GM18870 (cell line): ENCODE data around the gene NT5C3B.
"Not testable (repeated sequence)": the region's sequence is repeated elsewhere in the genome, so short reads cannot be mapped to it uniquely, and the experiment has no call there.

Source experiments
- ATAC-seq: cut with Tn5 transposase; IDR thresholded peaks from one replicate; pipeline ENCODE4 v1.9.1; 2021; ENCODE audit warnings: moderate library complexity; ENCODE audit not compliant: unreplicated experiment

The NT5C3B gene

DNA sequence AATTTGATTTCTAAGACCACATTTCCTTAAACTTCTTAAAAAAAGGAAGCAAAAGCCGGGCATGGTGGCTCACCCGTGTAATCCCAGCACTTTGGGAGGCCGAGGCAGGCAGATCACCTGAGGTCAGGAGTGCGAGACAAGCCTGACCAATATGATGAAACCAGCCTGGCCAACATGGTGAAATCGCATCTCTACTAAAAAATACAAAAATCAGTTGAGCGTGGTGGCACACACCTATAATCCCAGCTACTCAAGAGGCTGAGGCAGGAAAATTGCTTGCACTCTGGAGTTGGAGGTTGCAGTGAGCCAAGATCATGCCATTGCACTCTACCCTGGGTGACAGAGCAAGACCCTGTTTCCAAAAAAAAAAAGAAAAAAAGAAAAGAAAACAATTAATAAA is 4.7 kb upstream of the NT5C3B start:
- not testable (repeated sequence) for ATAC-seq

GRCh38 chr17:41839448-41839847 is 3.4 kb upstream of the NT5C3B start:
- ATAC-seq, result not testable (repeated sequence)

DNA sequence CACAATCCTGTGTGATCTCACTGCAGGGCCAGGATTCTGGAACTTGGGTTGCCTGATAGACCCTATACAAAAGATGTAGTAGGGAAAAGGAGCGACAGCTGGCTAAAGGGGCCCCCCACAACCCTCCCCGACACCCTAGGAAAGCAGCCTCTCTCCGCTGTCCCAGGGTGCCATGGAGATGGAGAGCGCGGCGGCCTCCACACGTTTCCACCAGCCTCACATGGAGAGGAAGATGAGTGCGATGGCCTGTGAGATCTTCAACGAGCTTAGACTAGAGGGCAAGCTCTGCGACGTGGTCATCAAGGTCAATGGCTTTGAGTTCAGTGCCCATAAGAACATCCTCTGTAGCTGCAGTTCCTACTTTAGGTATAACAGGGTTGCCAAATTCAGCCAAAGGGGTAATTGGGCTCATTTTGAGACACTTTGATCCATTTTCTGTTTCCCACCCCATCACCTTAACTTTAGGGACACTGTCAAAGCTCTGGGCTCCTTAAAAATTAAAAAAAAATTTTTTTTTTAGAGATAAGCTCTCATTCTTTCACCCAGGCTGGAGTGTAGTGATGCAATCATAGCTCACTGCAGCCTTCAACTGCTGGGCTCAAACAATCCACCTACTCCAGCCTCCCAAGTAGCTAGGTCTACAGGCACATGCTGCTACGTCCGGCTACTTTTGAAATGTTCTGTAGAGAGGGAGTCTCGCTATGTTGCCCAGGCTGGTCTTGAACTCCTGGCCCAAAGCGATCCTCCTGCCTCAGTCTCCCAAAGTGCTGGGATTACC is 1.9 kb upstream of the NT5C3B start, which contains the start of gene KLHL10:
KLHL10 (plus strand) TSS at position 65 of the 778 bp plus-strand sequence; CDS start at position 173, 108 bp downstream.
- no peak for ATAC-seq

DNA sequence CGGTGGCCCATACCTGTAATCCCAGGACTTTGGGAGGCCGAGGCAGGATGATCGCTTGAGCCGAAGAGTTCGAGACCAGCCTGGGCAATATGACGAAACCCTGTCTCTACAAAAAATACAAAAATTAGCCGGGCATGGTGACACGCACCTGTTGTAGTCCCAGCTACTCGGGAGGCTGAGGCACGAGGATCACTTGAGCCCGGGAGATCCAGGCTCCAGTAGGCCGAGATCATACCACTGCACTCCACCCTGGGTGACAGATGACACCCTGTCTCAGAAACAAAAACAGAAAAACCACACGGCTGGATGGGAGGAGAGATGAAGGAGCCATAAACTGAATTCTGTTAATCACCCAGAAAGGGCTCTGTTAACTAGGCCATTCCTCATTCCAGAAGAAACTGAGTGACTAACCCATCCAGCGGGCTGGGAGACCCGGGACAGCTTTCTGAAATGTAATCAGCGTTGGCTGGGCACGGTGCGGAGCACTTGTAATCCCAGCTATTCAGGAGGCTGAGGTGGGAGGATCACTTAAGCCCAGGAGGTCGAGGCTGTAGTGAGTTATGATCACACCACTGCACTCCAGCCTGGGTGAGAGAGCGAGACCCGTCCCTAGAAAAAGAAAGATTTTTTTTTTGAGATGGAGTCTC is 641 bp upstream of the NT5C3B start:
- ATAC-seq, result no peak

- no peak for ATAC-seq
Observed at GRCh38 chr17:41835214-41835799, 725 bp downstream of the NT5C3B start.

DNA sequence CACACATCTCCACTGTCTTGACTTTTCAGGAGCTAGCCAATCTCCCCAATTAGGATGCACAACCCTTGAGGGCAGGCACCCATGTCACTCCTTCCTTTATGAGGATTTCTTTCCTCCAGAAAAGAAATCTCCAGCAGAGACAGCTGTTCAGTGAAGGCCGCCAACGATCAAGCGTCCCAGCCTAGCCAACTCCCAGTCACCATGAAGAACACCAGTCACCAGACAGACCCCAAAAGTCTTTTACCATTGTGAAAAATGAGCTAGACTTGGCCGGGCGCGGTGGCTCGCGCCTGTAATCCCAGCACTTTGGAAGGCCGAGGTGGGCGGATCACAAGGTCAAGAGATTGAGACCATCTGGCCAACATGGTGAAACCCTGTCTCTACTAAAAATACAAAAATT is 6.1 kb downstream of the NT5C3B start:
- ATAC-seq, result not testable (repeated sequence)

DNA sequence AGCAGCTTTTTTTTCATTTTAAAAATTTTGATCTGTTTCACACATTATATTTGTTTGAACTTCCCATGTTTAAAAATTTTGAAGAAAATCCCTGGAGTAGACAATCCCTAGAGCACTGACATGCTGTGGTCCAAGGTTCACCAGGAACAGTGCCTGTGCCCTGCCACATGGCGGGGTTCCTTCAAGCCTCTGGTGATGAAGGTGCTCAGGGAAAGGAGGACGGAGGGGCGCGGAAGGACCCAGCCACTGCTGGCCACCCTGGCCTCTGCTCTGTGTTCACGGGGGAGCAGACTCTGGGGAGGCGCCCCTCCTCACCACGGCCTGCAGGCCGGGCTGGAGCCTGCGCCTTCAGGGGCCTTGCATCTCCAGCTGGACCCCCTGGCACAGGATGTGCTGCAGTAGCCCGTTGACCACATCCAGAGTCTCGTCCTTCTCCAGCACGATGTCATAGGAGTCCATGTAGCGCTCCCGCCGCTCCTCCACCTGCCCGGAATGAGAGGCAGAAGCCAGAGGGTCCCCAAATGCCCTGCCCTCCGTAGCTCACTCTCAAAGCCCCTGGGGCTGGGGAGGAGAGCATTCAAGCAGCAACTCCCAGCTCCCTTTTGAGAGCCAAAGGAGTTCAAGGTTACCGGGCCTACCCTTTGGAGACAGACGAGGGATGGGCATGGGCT is 10.7 kb downstream of the NT5C3B start:
- ATAC-seq, result no peak

DNA sequence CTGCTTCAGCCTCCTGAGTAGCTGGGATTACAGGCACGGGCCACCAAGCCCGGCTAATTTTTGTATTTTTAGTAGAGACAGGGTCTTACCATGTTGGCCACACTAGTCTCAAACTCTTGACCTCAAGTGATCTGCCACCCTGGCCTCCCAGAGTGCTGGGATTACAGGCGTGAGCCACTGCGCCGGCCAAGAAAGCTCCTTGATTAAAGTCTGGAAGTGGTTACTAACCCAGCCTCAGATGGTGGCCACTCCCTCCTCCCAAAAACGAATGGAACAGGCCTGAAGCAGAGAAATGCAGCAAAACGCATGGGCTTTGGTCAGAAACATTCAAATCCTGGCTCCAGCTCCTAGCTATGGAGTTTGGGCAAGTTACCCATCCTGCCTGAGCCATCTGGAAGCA is 11.9 kb downstream of the NT5C3B start:
- no peak for ATAC-seq

DNA sequence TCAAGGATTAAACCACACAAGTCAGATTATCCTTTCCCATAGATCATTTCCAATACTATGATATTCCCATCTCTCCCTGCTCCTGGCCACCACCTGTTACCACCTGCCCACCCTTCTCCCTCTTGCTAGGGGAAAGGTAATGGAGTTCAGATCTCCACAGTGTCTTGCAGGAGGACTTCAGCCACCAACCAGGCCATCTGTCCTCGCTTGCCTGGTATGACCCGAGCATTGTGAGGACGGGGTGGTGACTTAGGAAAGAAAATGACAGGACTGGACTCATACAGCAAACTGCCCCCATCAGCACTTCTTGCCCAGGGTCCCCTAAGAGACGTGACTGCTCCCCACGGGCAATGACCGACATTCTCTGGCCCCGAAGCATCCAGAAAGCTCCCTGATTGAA is 12.5 kb downstream of the NT5C3B start:
- no peak for ATAC-seq

- ATAC-seq, result no peak
Observed at GRCh38 chr17:41823141-41823524, 12.9 kb downstream of the NT5C3B start.

DNA sequence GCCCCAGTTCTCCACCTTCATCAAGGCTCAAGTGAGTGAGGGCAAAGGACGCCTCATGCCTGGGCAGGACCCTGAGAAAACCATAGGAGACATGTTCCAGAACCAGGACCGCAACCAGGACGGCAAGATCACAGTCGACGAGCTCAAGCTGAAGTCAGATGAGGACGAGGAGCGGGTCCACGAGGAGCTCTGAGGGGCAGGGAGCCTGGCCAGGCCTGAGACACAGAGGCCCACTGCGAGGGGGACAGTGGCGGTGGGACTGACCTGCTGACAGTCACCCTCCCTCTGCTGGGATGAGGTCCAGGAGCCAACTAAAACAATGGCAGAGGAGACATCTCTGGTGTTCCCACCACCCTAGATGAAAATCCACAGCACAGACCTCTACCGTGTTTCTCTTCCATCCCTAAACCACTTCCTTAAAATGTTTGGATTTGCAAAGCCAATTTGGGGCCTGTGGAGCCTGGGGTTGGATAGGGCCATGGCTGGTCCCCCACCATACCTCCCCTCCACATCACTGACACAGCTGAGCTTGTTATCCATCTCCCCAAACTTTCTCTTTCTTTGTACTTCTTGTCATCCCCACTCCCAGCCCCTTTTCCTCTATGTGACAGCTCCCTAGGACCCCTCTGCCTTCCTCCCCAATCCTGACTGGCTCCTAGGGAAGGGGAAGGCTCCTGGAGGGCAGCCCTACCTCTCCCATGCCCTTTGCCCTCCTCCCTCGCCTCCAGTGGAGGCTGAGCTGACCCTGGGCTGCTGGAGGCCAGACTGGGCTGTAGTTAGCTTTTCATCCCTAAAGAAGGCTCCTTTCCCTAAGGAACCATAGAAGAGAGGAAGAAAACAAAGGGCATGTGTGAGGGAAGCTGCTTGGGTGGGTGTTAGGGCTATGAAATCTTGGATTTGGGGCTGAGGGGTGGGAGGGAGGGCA is 13.6 kb downstream of the NT5C3B start:
- no peak for ATAC-seq

- ATAC-seq, result no peak
Observed at GRCh38 chr17:41821776-41822175, 14.3 kb downstream of the NT5C3B start.

- no peak for ATAC-seq
Observed at GRCh38 chr17:41818024-41818423, 18.0 kb downstream of the NT5C3B start.

GRCh38 chr17:41816637-41817320 is 19.3 kb downstream of the NT5C3B start:
- ATAC-seq, result no peak

GRCh38 chr17:41814195-41814594 is 21.8 kb downstream of the NT5C3B start:
- no peak for ATAC-seq

- no peak for ATAC-seq
Observed at GRCh38 chr17:41813699-41814124, 22.3 kb downstream of the NT5C3B start.

DNA sequence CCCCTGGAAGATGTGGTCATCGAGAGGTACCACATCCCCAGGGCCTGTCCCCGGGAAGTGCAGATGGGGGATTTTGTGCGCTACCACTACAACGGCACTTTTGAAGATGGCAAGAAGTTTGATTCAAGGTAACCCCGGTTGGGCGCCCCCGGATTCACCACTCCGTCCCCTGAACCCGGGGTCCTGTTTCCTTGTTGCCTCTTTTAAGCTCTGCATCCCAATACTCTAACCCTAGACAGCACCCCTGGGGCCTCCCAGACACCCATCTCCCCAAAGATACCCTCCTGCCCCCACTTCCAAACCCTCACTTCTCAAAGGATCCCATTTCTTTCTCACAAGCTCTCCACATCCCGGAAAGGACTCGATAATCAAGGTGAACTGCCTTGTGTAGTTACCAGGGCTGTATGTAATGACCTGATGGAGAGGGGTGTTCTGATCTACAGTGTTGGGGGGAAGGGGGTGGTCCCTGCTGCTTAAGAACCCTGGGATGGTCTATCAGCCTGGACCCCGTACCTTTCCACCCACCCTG is 22.8 kb downstream of the NT5C3B start:
- no peak for ATAC-seq

DNA sequence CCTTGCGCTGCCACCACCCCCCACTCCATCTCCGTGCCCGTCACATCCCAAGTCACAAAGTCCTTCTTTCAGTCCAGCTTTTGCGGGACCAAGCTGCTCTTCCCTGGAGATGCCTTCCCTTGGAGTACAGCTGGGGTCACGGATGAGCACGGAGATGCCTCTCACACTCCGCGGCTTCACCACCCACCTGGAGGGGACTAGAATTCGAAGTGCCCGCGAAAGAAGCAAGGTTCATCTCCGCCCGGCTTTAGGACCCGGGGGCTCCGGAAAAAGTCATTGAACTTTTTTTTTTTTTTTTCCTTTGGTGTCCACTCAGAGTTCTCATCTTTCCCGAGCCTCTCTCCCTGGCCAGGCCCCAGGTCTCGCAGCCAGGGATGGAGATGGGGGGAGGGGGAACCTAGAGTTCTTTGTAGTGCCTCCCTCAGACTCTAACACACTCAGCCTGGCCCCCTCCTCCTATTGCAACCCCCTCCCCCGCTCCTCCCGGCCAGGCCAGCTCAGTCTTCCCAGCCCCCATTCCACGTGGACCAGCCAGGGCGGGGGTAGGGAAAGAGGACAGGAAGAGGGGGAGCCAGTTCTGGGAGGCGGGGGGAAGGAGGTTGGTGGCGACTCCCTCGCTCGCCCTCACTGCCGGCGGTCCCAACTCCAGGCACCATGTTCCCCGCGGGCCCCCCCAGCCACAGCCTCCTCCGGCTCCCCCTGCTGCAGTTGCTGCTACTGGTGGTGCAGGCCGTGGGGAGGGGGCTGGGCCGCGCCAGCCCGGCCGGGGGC is 23.5 kb downstream of the NT5C3B start, which contains the start of gene FKBP10:
FKBP10 (plus strand) TSS at position 624 of the 771 bp plus-strand sequence; CDS start at position 655, 31 bp downstream.
- no peak for ATAC-seq
